Stimulated activated CD8-positive, alpha-beta memory T cell treated with anti-CD3 and anti-CD28 coated beads, Interleukin-4, amount 100 ng/mL, for 1 hour (primary cell): ENCODE data around the gene MOV10.
A peak's percentile ranks its signal among the peaks of the same experiment; 100 is the strongest.
"Not testable (repeated sequence)": the region's sequence is repeated elsewhere in the genome, so short reads cannot be mapped to it uniquely, and the experiment has no call there.

Experiments used
- DNase-seq, 2 donors: peaks; one replicate each; pipeline ENCODE4 v3.0.0-alpha.2; 2020; ENCODE audit warnings: low read depth in 2 of 2, low spot score in 1 of 2

Gene MOV10

GRCh38 chr1:112674440-112674985 lies at the start of gene MOV10:
TSS of gene MOV10 (plus strand) at chr1:112674659. CDS start at chr1:112674913, 254 bp downstream.
- DNase-seq = peak in 1 of 2 donors; percentile 25

- no peak for DNase-seq
These were observed 48.8 kb upstream of the MOV10 start for GRCh38 chr1:112625696-112626095.

GRCh38 chr1:112626193-112626592 lies 48.3 kb upstream of the MOV10 start:
- no peak for DNase-seq

- no peak for DNase-seq
These were observed 47.6 kb upstream of the MOV10 start for GRCh38 chr1:112626887-112627286.

- DNase-seq = no peak
These were observed 45.9 kb upstream of the MOV10 start for GRCh38 chr1:112628516-112628915.

- no peak for DNase-seq
These were observed 45.2 kb upstream of the MOV10 start for GRCh38 chr1:112629256-112629655.

GRCh38 chr1:112633628-112634027 lies 40.8 kb upstream of the MOV10 start:
- DNase-seq = no peak

- no peak for DNase-seq
These were observed 40.1 kb upstream of the MOV10 start for GRCh38 chr1:112634367-112634766.

GRCh38 chr1:112636056-112636455 lies 38.4 kb upstream of the MOV10 start:
- no peak for DNase-seq

GRCh38 chr1:112636597-112637253 lies 37.7 kb upstream of the MOV10 start:
- no peak for DNase-seq

- DNase-seq = no peak
These were observed 37.0 kb upstream of the MOV10 start for GRCh38 chr1:112637254-112638109.

GRCh38 chr1:112638110-112638428 lies 36.4 kb upstream of the MOV10 start:
- DNase-seq = no peak

GRCh38 chr1:112640437-112640836 lies 34.0 kb upstream of the MOV10 start:
- DNase-seq = not testable (repeated sequence)

- DNase-seq = no peak
These were observed 31.4 kb upstream of the MOV10 start for GRCh38 chr1:112643080-112643479.

GRCh38 chr1:112646225-112646624 lies 28.2 kb upstream of the MOV10 start:
- no peak for DNase-seq

GRCh38 chr1:112651205-112651604 lies 23.3 kb upstream of the MOV10 start:
- no peak for DNase-seq

- DNase-seq = no peak
These were observed 8.6 kb upstream of the MOV10 start for GRCh38 chr1:112665857-112666256.

- DNase-seq = no peak
These were observed 7.5 kb upstream of the MOV10 start for GRCh38 chr1:112666946-112667345.

- DNase-seq = no peak
These were observed 2.5 kb upstream of the MOV10 start for GRCh38 chr1:112672009-112672408.

- DNase-seq = no peak
These were observed 1.6 kb upstream of the MOV10 start for GRCh38 chr1:112672842-112673241.

GRCh38 chr1:112673592-112674439 lies 643 bp upstream of the MOV10 start:
- DNase-seq = no peak
